ENCODE results near the gene NDC80. TPM values are rescaled to one million over a fixed set of nuclear protein-coding genes. Genes with fewer than 3 reads are reported as not detected.

NDC80 gene
- total RNA-seq, 1 donor from 2014 or later, result 3.5 TPM

GRCh38 chr18:2559249-2559648, 12.1 kb upstream of the NDC80 start:
- H3K36me3 ChIP-seq (ENCODE audit: insufficient read depth, low read length), result no peaks in the 10 kb centered on the region
- no peak for FAIRE-seq
- no peaks in the 10 kb centered on the region for H3K36me3 Mint-ChIP-seq (ENCODE audit: low read depth, unreplicated experiment)

DNA sequence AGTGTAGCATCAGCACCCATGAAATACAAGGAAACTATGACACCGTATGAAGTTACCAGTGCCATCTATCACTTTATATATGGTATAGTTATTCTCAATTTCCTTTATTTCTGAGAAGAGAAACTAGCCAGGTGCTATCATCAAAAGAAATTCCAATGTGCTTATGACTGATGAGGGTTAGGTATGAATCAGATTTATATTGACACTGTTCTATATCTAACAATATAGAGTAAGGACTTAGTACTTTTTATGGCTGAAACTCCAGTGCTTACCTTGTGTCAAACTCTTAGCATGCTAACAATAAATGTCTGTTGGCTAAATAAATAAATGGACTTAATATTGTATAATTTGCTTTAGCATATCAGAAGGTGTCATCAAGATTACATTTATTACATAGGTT, 7.0 kb upstream of the NDC80 start:
- peaks cover 1% of the 10 kb centered on the region for H3K4me1 Mint-ChIP-seq (ENCODE audit: low read depth, unreplicated experiment)
- Histone ChIP-seq H3K79me2 (ENCODE audit: insufficient read depth, low read length) (peaks cover 19% of the 10 kb centered on the region), H3K27me3 (ENCODE audit: insufficient read depth, low read length) (no peaks in the 10 kb centered on the region), H3K27ac (ENCODE audit: low read depth, low read length) (no peak overlapping the region), H3K4me3 (ENCODE audit: insufficient read depth, low read depth, low read length) (no peak overlapping the region), H3K4me2 (ENCODE audit: low read length) (no peak overlapping the region), H3K36me3 (ENCODE audit: insufficient read depth, low read length) (no peaks in the 10 kb centered on the region), H4K20me1 (ENCODE audit: insufficient read depth, low read length) (no peaks in the 10 kb centered on the region), H3K9me3 (ENCODE audit: insufficient read depth, low read depth, low read length) (no peaks in the 10 kb centered on the region), H2AFZ (ENCODE audit: low read depth, low read length) (no peak overlapping the region), H3K4me1 (ENCODE audit: insufficient read depth, low read length) (no peaks in the 10 kb centered on the region), H3K9ac (ENCODE audit: low read length) (no peak overlapping the region)
- no peaks in the 10 kb centered on the region for H3K27me3 Mint-ChIP-seq (ENCODE audit: low read depth, unreplicated experiment)
- TF ChIP-seq EZH2 (IDR thresholded peaks at IDR 0.05; ENCODE audit: insufficient read depth, low read length) (no peak), CTCF (IDR thresholded peaks at IDR 0.05; ENCODE audit: insufficient read depth, low read depth, low read length) (no peak)
- H3K27ac Mint-ChIP-seq (ENCODE audit: unreplicated experiment), result no peak overlapping the region
- H3K4me3 Mint-ChIP-seq (ENCODE audit: unreplicated experiment), result no peak overlapping the region
- H3K9me3 Mint-ChIP-seq (ENCODE audit: unreplicated experiment), result no peaks in the 10 kb centered on the region
- H3K36me3 Mint-ChIP-seq (ENCODE audit: low read depth, unreplicated experiment), result peaks cover 4% of the 10 kb centered on the region
- DNase-seq (ENCODE audit: low read depth) (no peak), FAIRE-seq (no peak)

More at GRCh38 chr18:2559249-2559648, 12.1 kb upstream of the NDC80 start:
- TF ChIP-seq EZH2 (IDR thresholded peaks at IDR 0.05; ENCODE audit: insufficient read depth, low read length), result no peak
- TF ChIP-seq CTCF (IDR thresholded peaks at IDR 0.05; ENCODE audit: insufficient read depth, low read depth, low read length), result no peak
- Histone ChIP-seq H3K4me1 (ENCODE audit: insufficient read depth, low read length) (no peaks in the 10 kb centered on the region), H3K4me3 (ENCODE audit: insufficient read depth, low read depth, low read length) (no peak overlapping the region), H4K20me1 (ENCODE audit: insufficient read depth, low read length) (no peaks in the 10 kb centered on the region), H2AFZ (ENCODE audit: low read depth, low read length) (no peak overlapping the region), H3K27ac (ENCODE audit: low read depth, low read length) (no peak overlapping the region), H3K9ac (ENCODE audit: low read length) (no peak overlapping the region), H3K9me3 (ENCODE audit: insufficient read depth, low read depth, low read length) (no peaks in the 10 kb centered on the region), H3K4me2 (ENCODE audit: low read length) (no peak overlapping the region), H3K79me2 (ENCODE audit: insufficient read depth, low read length) (no peaks in the 10 kb centered on the region), H3K27me3 (ENCODE audit: insufficient read depth, low read length) (no peaks in the 10 kb centered on the region)
- H3K4me3 Mint-ChIP-seq (ENCODE audit: unreplicated experiment), result no peak overlapping the region
- H3K9me3 Mint-ChIP-seq (ENCODE audit: unreplicated experiment), result no peaks in the 10 kb centered on the region
- no peak for DNase-seq (ENCODE audit: low read depth)
- H3K27me3 Mint-ChIP-seq (ENCODE audit: low read depth, unreplicated experiment), result no peaks in the 10 kb centered on the region
- H3K4me1 Mint-ChIP-seq (ENCODE audit: low read depth, unreplicated experiment), result peaks cover 2% of the 10 kb centered on the region
- no peak overlapping the region for H3K27ac Mint-ChIP-seq (ENCODE audit: unreplicated experiment)

GRCh38 chr18:2568129-2568528, 3.2 kb upstream of the NDC80 start:
- Histone ChIP-seq H3K27me3 (ENCODE audit: insufficient read depth, low read length) (no peaks in the 10 kb centered on the region), H2AFZ (ENCODE audit: low read depth, low read length) (no peak overlapping the region), H3K79me2 (ENCODE audit: insufficient read depth, low read length) (peaks cover 50% of the 10 kb centered on the region), H3K4me3 (ENCODE audit: insufficient read depth, low read depth, low read length) (no peak overlapping the region), H3K9me3 (ENCODE audit: insufficient read depth, low read depth, low read length) (no peaks in the 10 kb centered on the region), H3K27ac (ENCODE audit: low read depth, low read length) (no peak overlapping the region), H4K20me1 (ENCODE audit: insufficient read depth, low read length) (no peaks in the 10 kb centered on the region), H3K9ac (ENCODE audit: low read length) (no peak overlapping the region), H3K4me1 (ENCODE audit: insufficient read depth, low read length) (peaks cover 11% of the 10 kb centered on the region), H3K4me2 (ENCODE audit: low read length) (no peak overlapping the region), H3K36me3 (ENCODE audit: insufficient read depth, low read length) (no peaks in the 10 kb centered on the region)
- H3K36me3 Mint-ChIP-seq (ENCODE audit: low read depth, unreplicated experiment), result peaks cover 4% of the 10 kb centered on the region
- H3K9me3 Mint-ChIP-seq (ENCODE audit: unreplicated experiment), result no peaks in the 10 kb centered on the region
- FAIRE-seq (no peak), DNase-seq (ENCODE audit: low read depth) (no peak)
- H3K27ac Mint-ChIP-seq (ENCODE audit: unreplicated experiment), result no peak overlapping the region
- no peak overlapping the region for H3K4me3 Mint-ChIP-seq (ENCODE audit: unreplicated experiment)
- no peaks in the 10 kb centered on the region for H3K27me3 Mint-ChIP-seq (ENCODE audit: low read depth, unreplicated experiment)
- peaks cover 12% of the 10 kb centered on the region for H3K4me1 Mint-ChIP-seq (ENCODE audit: low read depth, unreplicated experiment)
- TF ChIP-seq CTCF (IDR thresholded peaks at IDR 0.05; ENCODE audit: insufficient read depth, low read depth, low read length) (no peak), EZH2 (IDR thresholded peaks at IDR 0.05; ENCODE audit: insufficient read depth, low read length) (no peak)

Data from astrocyte (in vitro differentiated cells and primary cell).